Astrocyte (in vitro differentiated cells and primary cell): Measurements from ENCODE around the gene DYNLRB1. TPM values are rescaled to one million over a fixed set of nuclear protein-coding genes. Genes with fewer than 3 reads are reported as not detected.

Source experiments
- DNase-seq: peaks from one replicate; pipeline ENCODE4 v3.0.0-alpha.2; 2010; ENCODE audit warnings: low read depth
- FAIRE-seq: peaks from 2 replicates; lab custom pipeline; 2011; peaks lifted over from hg19 to GRCh38; lab: Jason Lieb, UNC
- H2AFZ ChIP-seq: 2 replicates; pipeline ENCODE4 v1.6.0; 2012; ENCODE audit warnings: low read depth, low read length, inconsistent platforms
- H3K27ac ChIP-seq: 2 replicates; pipeline ENCODE4 v1.5.1; 2011; ENCODE audit warnings: low read depth, low read length, inconsistent platforms
- H3K27me3 ChIP-seq: 2 replicates; pipeline ENCODE4 v1.6.0; 2011; ENCODE audit warnings: low read length, inconsistent platforms; ENCODE audit not compliant: insufficient read depth
- H3K36me3 ChIP-seq: 2 replicates; pipeline ENCODE4 v1.5.1; 2011; ENCODE audit warnings: low read length, inconsistent platforms; ENCODE audit not compliant: insufficient read depth
- H3K4me1 ChIP-seq: 2 replicates; pipeline ENCODE4 v1.5.1; 2011; ENCODE audit warnings: low read length, inconsistent platforms; ENCODE audit not compliant: insufficient read depth
- H3K4me2 ChIP-seq: 2 replicates; pipeline ENCODE4 v1.6.0; 2012; ENCODE audit warnings: low read length, inconsistent platforms
- H3K4me3 ChIP-seq: 2 replicates; pipeline ENCODE4 v1.5.1; 2011; ENCODE audit warnings: low read depth, mild to moderate bottlenecking, low read length, inconsistent platforms; ENCODE audit not compliant: insufficient read depth
- H3K79me2 ChIP-seq: 2 replicates; pipeline ENCODE4 v1.6.0; 2012; ENCODE audit warnings: mild to moderate bottlenecking, low read length, inconsistent platforms; ENCODE audit not compliant: insufficient read depth
- H3K9ac ChIP-seq: 2 replicates; pipeline ENCODE4 v1.6.0; 2012; ENCODE audit warnings: mild to moderate bottlenecking, low read length, inconsistent platforms
- H3K9me3 ChIP-seq: 2 replicates; pipeline ENCODE4 v1.5.1; 2012; ENCODE audit warnings: low read depth, mild to moderate bottlenecking, low read length, inconsistent platforms; ENCODE audit not compliant: insufficient read depth
- H4K20me1 ChIP-seq: 2 replicates; pipeline ENCODE4 v1.6.0; 2012; ENCODE audit warnings: low read length, inconsistent platforms; ENCODE audit not compliant: insufficient read depth
- H3K27ac Mint-ChIP-seq: one replicate; pipeline ENCODE4 v1.8.0; 2021; ENCODE audit warnings: mild to moderate bottlenecking, mixed read lengths; ENCODE audit not compliant: unreplicated experiment
- H3K27me3 Mint-ChIP-seq: one replicate; pipeline ENCODE4 v1.8.0; 2021; ENCODE audit warnings: low read depth, mixed read lengths; ENCODE audit not compliant: unreplicated experiment
- H3K36me3 Mint-ChIP-seq: one replicate; pipeline ENCODE4 v1.8.0; 2021; ENCODE audit warnings: low read depth, mixed read lengths; ENCODE audit not compliant: unreplicated experiment
- H3K4me1 Mint-ChIP-seq: one replicate; pipeline ENCODE4 v1.8.0; 2021; ENCODE audit warnings: low read depth, mixed read lengths; ENCODE audit not compliant: unreplicated experiment
- H3K4me3 Mint-ChIP-seq: one replicate; pipeline ENCODE4 v1.8.0; 2021; ENCODE audit warnings: mild to moderate bottlenecking, moderate library complexity, mixed read lengths; ENCODE audit not compliant: unreplicated experiment
- H3K9me3 Mint-ChIP-seq: one replicate; pipeline ENCODE4 v1.8.0; 2021; ENCODE audit warnings: mild to moderate bottlenecking, mixed read lengths; ENCODE audit not compliant: unreplicated experiment
- CTCF ChIP-seq: IDR thresholded peaks from 2 replicates; pipeline ENCODE4 v1.5.1; 2011; ENCODE audit warnings: low read depth, mild to moderate bottlenecking, inconsistent platforms, low read length, moderate library complexity; ENCODE audit not compliant: insufficient read depth
- EZH2 ChIP-seq: IDR thresholded peaks from 2 replicates; pipeline ENCODE4 v1.6.1; 2012; ENCODE audit warnings: mild to moderate bottlenecking, low read length, inconsistent platforms; ENCODE audit not compliant: insufficient read depth
- total RNA-seq: library from RNA; stranded (reverse); gene quantifications from 2 replicates; pipeline ENCODE4 v1.2.1, GENCODE V29; 2021

The DYNLRB1 gene
- total RNA-seq, 1 donor from 2014 or later = 118 TPM

DNA sequence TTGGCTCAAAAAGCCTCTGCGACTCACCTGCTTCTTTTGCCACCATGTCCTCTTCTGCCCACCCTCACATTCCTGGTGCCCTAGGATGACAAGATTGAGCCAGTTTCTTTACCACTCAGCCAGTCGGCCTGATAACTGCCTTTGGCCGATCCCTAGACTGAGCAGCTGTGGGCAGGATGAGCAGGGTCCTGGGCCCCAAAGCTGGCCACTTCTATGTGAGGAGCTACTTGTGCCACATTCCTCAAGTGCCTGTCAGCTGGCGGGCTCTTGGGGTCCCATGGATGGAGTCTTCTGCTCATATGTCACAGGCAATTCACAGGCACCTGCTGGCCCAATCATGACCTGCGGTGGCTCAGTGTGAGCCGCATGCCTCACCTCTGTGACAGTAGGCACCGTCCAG lies 16.5 kb downstream of the DYNLRB1 start:
- no peaks in the 10 kb centered on the region for H3K4me1 ChIP-seq

DNA sequence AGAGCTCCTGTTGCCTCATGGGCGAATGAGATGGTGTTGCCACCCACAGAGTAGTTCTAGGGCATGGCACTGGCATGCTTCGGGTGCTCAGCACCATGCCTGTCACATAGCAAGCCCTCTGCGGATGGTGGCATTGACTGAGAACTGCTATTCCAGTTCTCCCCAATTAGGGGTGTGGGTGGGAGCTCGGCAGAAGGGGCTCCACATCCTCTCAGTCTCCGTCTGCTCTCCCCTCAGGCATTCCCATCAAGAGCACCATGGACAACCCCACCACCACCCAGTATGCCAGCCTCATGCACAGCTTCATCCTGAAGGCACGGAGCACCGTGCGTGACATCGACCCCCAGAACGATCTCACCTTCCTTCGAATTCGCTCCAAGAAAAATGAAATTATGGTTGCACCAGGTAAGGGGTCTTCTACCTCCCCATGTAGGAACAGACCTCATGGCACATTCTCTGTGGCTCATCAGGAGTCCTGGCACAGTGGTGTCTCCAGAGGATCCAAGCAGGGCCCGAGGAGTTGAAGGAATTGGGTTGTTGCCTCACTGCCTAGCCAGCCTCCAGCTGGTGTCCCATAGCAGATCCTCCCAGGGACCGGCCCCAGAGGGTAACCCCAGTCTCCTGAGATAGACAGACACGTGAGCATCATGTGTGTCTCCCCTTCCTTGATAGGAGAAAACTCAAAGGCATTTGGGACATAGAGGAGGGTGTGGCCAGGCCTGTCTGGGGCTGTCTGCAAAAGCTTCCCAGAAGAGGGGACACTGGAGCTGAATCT lies 18.4 kb downstream of the DYNLRB1 start:
- TF ChIP-seq CTCF (no peak), EZH2 (no peak)
- Mint-ChIP-seq H3K27ac (no peak overlapping the region), H3K9me3 (no peaks in the 10 kb centered on the region), H3K4me3 (no peak overlapping the region), H3K27me3 (no peaks in the 10 kb centered on the region), H3K36me3 (peaks cover 8% of the 10 kb centered on the region), H3K4me1 (no peaks in the 10 kb centered on the region)
- H2AFZ ChIP-seq = no peak overlapping the region
- DNase-seq = no peak
- peaks cover 69% of the 10 kb centered on the region for H3K36me3 ChIP-seq
- no peaks in the 10 kb centered on the region for H3K9me3 ChIP-seq
- H3K79me2 ChIP-seq = peaks cover 29% of the 10 kb centered on the region
- H4K20me1 ChIP-seq = peaks cover 79% of the 10 kb centered on the region
- no peak overlapping the region for H3K9ac ChIP-seq
- no peak overlapping the region for H3K4me2 ChIP-seq
- H3K27me3 ChIP-seq = no peaks in the 10 kb centered on the region
- no peak overlapping the region for H3K4me3 ChIP-seq
- H3K4me1 ChIP-seq = no peaks in the 10 kb centered on the region
- no peak overlapping the region for H3K27ac ChIP-seq
- FAIRE-seq = no peak

More for the DNA sequence above, 16.5 kb downstream of the DYNLRB1 start:
- Histone ChIP-seq H3K4me2 (no peak overlapping the region), H3K27ac (no peak overlapping the region), H4K20me1 (peaks cover 78% of the 10 kb centered on the region), H2AFZ (no peak overlapping the region), H3K79me2 (peaks cover 29% of the 10 kb centered on the region), H3K4me3 (no peak overlapping the region), H3K27me3 (no peaks in the 10 kb centered on the region), H3K36me3 (peaks cover 72% of the 10 kb centered on the region), H3K9me3 (no peaks in the 10 kb centered on the region), H3K9ac (no peak overlapping the region)
- no peaks in the 10 kb centered on the region for H3K27me3 Mint-ChIP-seq
- H3K27ac Mint-ChIP-seq = no peak overlapping the region
- no peak overlapping the region for H3K4me3 Mint-ChIP-seq
- no peak for TF ChIP-seq CTCF
- TF ChIP-seq EZH2 = no peak
- H3K36me3 Mint-ChIP-seq = peaks cover 18% of the 10 kb centered on the region
- DNase-seq = no peak
- H3K4me1 Mint-ChIP-seq = no peaks in the 10 kb centered on the region
- no peak for FAIRE-seq
- no peaks in the 10 kb centered on the region for H3K9me3 Mint-ChIP-seq

GRCh38 chr20:34535301-34535840 lies 19.1 kb downstream of the DYNLRB1 start:
- Mint-ChIP-seq H3K9me3 (no peaks in the 10 kb centered on the region), H3K27ac (no peak overlapping the region), H3K27me3 (no peaks in the 10 kb centered on the region), H3K4me1 (no peaks in the 10 kb centered on the region), H3K4me3 (no peak overlapping the region), H3K36me3 (peaks cover 11% of the 10 kb centered on the region)
- H4K20me1 ChIP-seq = peaks cover 71% of the 10 kb centered on the region
- H3K27me3 ChIP-seq = no peaks in the 10 kb centered on the region
- no peaks in the 10 kb centered on the region for H3K9me3 ChIP-seq
- no peak overlapping the region for H2AFZ ChIP-seq
- FAIRE-seq = no peak
- peaks cover 24% of the 10 kb centered on the region for H3K79me2 ChIP-seq
- peaks cover 68% of the 10 kb centered on the region for H3K36me3 ChIP-seq
- no peak overlapping the region for H3K4me3 ChIP-seq
- TF ChIP-seq CTCF = no peak
- TF ChIP-seq EZH2 = no peak
- no peak for DNase-seq
- no peak overlapping the region for H3K4me2 ChIP-seq
- H3K4me1 ChIP-seq = no peaks in the 10 kb centered on the region
- no peak overlapping the region for H3K9ac ChIP-seq
- no peak overlapping the region for H3K27ac ChIP-seq
